HCT116 (cell line): Measurements from ENCODE around the gene GRB10. TPM values are rescaled to one million over a fixed set of nuclear protein-coding genes. Genes with fewer than 3 reads are reported as not detected.

Experiments used
- ATAC-seq: fragments of 200-7000 bp; cut with Tn5 transposase; 2 replicates; pipeline ENCODE4 v1.9.1; 2020; ENCODE audit warnings: mild to moderate bottlenecking, moderate library complexity
- BruUV-seq: library from RNA; stranded (reverse); fragments of 400-500 nt; replicated peaks from 2 replicates; lab custom pipeline; 2021; lab: Mats Ljungman, UMichigan
- CTCF ChIA-PET: fragments of 300-600 bp; sonication (Branson Sonifier 250); formaldehyde crosslinking; loops from one replicate; lab custom pipeline; 2021; ENCODE audit warnings: antibody characterized with exemption; lab: Charles Lee
- POLR2A ChIA-PET: fragments of 300-600, 350-600 bp; sonication (Branson Sonifier 250); formaldehyde crosslinking; loops from one replicate; lab custom pipeline; 2021; ENCODE audit warnings: antibody characterized with exemption; lab: Charles Lee
- RAD21 ChIA-PET, 2 experiments: fragments of 300-600 bp; sonication (Branson Sonifier 250); formaldehyde crosslinking; loops; one replicate each; lab custom pipeline; 2023; ENCODE audit warnings: low total read pairs in 2 of 2; ENCODE audit not compliant: uncharacterized antibody in 2 of 2, unreplicated experiment in 2 of 2, low non-redundant PET in 1 of 2; lab: Charles Lee
- DNase-seq: peaks from one replicate; pipeline ENCODE4 v3.0.0-alpha.2; 2010; ENCODE audit warnings: low read depth, low spot score
- H2AFZ ChIP-seq: fragments of 200-600 bp; shearing (Covaris generic), sonication (generic); 2 replicates; pipeline ENCODE4 v1.6.1; 2017; ENCODE audit warnings: low read depth, mixed run types, mixed read lengths, antibody characterized with exemption, low read length; ENCODE audit not compliant: poor library complexity, severe bottlenecking
- H3K27ac ChIP-seq: 2 replicates; pipeline ENCODE4 v1.5.1; 2012; ENCODE audit warnings: low read depth, low read length
- H3K27me3 ChIP-seq: fragments of 200-600 bp; sonication (generic); 2 replicates; pipeline ENCODE4 v1.6.1; 2016; ENCODE audit warnings: mixed run types, low read length, mixed read lengths; ENCODE audit not compliant: insufficient read depth
- H3K36me3 ChIP-seq, 2 experiments: fragments of 200-500 bp in 1 of 2; fragments of 200-600 bp in 1 of 2; sonication (Bioruptor generic) in 1 of 2; sonication (generic) in 1 of 2; 2 replicates each; pipeline versions ENCODE4 v1.5.1 to v1.6.1; 2014 to 2016; ENCODE audit warnings: low read length in 2 of 2, inconsistent platforms in 1 of 2, mixed read lengths in 1 of 2, mixed run types in 1 of 2; ENCODE audit not compliant: insufficient read depth in 2 of 2, control insufficient read depth in 1 of 2
- H3K4me1 ChIP-seq, 2 experiments: fragments of 200-600 bp in 1 of 2; sonication (generic) in 1 of 2; 2 replicates each; pipeline versions ENCODE4 v1.5.1 to v1.6.1; 2012 to 2017; ENCODE audit warnings: low read length in 2 of 2, inconsistent platforms in 1 of 2, mild to moderate bottlenecking in 1 of 2, mixed read lengths in 1 of 2, mixed run types in 1 of 2, moderate library complexity in 1 of 2; ENCODE audit not compliant: insufficient read depth in 2 of 2, control insufficient read depth in 1 of 2
- H3K4me2 ChIP-seq: fragments of 200-600 bp; sonication (generic); 2 replicates; pipeline ENCODE4 v1.6.1; 2017; ENCODE audit warnings: mixed run types, low read length, mixed read lengths
- H3K4me3 ChIP-seq, 2 experiments: fragments of 200-600 bp in 1 of 2; sonication (generic) in 1 of 2; replicated peaks in 1 of 2; 2 replicates each; pipeline ENCODE4 v1.5.1; 2011 to 2016; ENCODE audit warnings: low read length in 2 of 2, control low read depth in 1 of 2, low read depth in 1 of 2, mild to moderate bottlenecking in 1 of 2, mixed read lengths in 1 of 2, mixed run types in 1 of 2
- H3K79me2 ChIP-seq: fragments of 200-600 bp; sonication (generic); 2 replicates; pipeline ENCODE4 v1.6.1; 2017; ENCODE audit warnings: mild to moderate bottlenecking, mixed run types, low read length, moderate library complexity, mixed read lengths; ENCODE audit not compliant: insufficient read depth
- H3K9ac ChIP-seq: fragments of 200-600 bp; sonication (generic); 2 replicates; pipeline ENCODE4 v1.6.1; 2016; ENCODE audit warnings: low read length, mixed read lengths
- H3K9me2 ChIP-seq: fragments of 200-600 bp; sonication (generic), shearing (Covaris generic); 2 replicates; pipeline ENCODE4 v1.6.1; 2017; ENCODE audit warnings: mixed run types, mild to moderate bottlenecking, moderate library complexity; ENCODE audit not compliant: insufficient read depth
- H3K9me3 ChIP-seq, 2 experiments: fragments of 200-500 bp in 1 of 2; fragments of 200-600 bp in 1 of 2; sonication (Bioruptor generic) in 1 of 2; sonication (generic) in 1 of 2; 2 replicates each; pipeline ENCODE4 v1.6.1; 2014 to 2017; ENCODE audit warnings: low read length in 2 of 2, mixed read lengths in 2 of 2, inconsistent platforms in 1 of 2, low read depth in 1 of 2, mild to moderate bottlenecking in 1 of 2, mixed run types in 1 of 2, moderate library complexity in 1 of 2; ENCODE audit not compliant: control insufficient read depth in 1 of 2, insufficient read depth in 1 of 2
- H4K20me1 ChIP-seq: fragments of 200-600 bp; sonication (generic), shearing (Covaris generic); 2 replicates; pipeline ENCODE4 v1.6.1; 2017; ENCODE audit warnings: mixed run types, mild to moderate bottlenecking, moderate library complexity; ENCODE audit not compliant: insufficient read depth
- CEBPB ChIP-seq: IDR thresholded peaks from 2 replicates; pipeline ENCODE4 v1.6.1; 2012; ENCODE audit warnings: low read depth
- CTCF ChIP-seq, 3 experiments: fragments of 200-600 bp in 1 of 3; sonication (generic) in 1 of 3; IDR thresholded peaks in 2 of 3; conservative IDR thresholded peaks in 1 of 3; 2 replicates each; pipeline ENCODE4 v1.5.1; 2012 to 2017; ENCODE audit warnings: low read depth in 2 of 3, low read length in 2 of 3, antibody characterized with exemption in 1 of 3, borderline replicate concordance in 1 of 3, control low read depth in 1 of 3, mild to moderate bottlenecking in 1 of 3, mixed read lengths in 1 of 3, mixed run types in 1 of 3, moderate library complexity in 1 of 3; ENCODE audit not compliant: insufficient read depth in 1 of 3
- EGR1 ChIP-seq: IDR thresholded peaks from 2 replicates; pipeline ENCODE4 v1.6.1; 2012; ENCODE audit warnings: low read depth
- ELF1 ChIP-seq: IDR thresholded peaks from 2 replicates; pipeline ENCODE4 v1.6.1; 2012; ENCODE audit warnings: low read depth, borderline replicate concordance
- EZH2 ChIP-seq: fragments of 200-600 bp; sonication (generic); IDR thresholded peaks from 2 replicates; pipeline ENCODE4 v1.6.1; 2017; ENCODE audit warnings: antibody characterized with exemption, mixed run types
- EZH2phosphoT487 ChIP-seq: fragments of 200-600 bp; IDR thresholded peaks from 2 replicates; pipeline ENCODE4 v1.6.1; 2018; ENCODE audit warnings: antibody characterized with exemption, borderline replicate concordance
- FOSL1 ChIP-seq: IDR thresholded peaks from 2 replicates; pipeline ENCODE4 v1.6.1; 2012; ENCODE audit warnings: low read depth
- MAX ChIP-seq: IDR thresholded peaks from 2 replicates; pipeline ENCODE4 v1.6.1; 2012
- POLR2A ChIP-seq: IDR thresholded peaks from 2 replicates; pipeline ENCODE4 v1.7.0; 2011; ENCODE audit warnings: borderline replicate concordance; ENCODE audit not compliant: insufficient read depth, insufficient read length; ENCODE audit errors: extremely low read depth
- POLR2AphosphoS5 ChIP-seq: IDR thresholded peaks from 2 replicates; pipeline ENCODE4 v1.6.1; 2011; ENCODE audit warnings: mild to moderate bottlenecking, low read depth, low read length, moderate library complexity
- RAD21 ChIP-seq: IDR thresholded peaks from 2 replicates; pipeline ENCODE4 v1.6.1; 2012; ENCODE audit warnings: low read depth, mild to moderate bottlenecking
- REST ChIP-seq: IDR thresholded peaks from 2 replicates; pipeline ENCODE4 v1.6.1; 2012; ENCODE audit warnings: low read depth
- SP1 ChIP-seq: IDR thresholded peaks from 2 replicates; pipeline ENCODE4 v1.6.1; 2012; ENCODE audit warnings: low read depth
- YY1 ChIP-seq: IDR thresholded peaks from 2 replicates; pipeline ENCODE4 v1.6.1; 2011; ENCODE audit warnings: low read length, low read depth, moderate library complexity, mild to moderate bottlenecking; ENCODE audit not compliant: insufficient replicate concordance; ENCODE audit errors: extremely low read depth
- ZFX ChIP-seq: fragments of 450-650 bp; IDR thresholded peaks from 2 replicates; pipeline ENCODE4 v1.6.1; 2017
- intact Hi-C: fragments of 100-400 bp; cut with micrococcal nuclease; formaldehyde crosslinking; loops from 2 replicates; pipeline ENCODE4 v1.10.0; 2022
- total RNA-seq: library from RNA; stranded (reverse); gene quantifications from one replicate; pipeline ENCODE4 v1.2.1, GENCODE V29; 2021; ENCODE audit not compliant: unreplicated experiment

GRB10 gene
- total RNA-seq, 1 experiment from 2014 or later: 37.3 TPM

GRCh38 chr7:50619684-50620083 lies 163.0 kb downstream of the GRB10 start:
- no peak for TF ChIP-seq CEBPB
- no peak for TF ChIP-seq SP1
- TF ChIP-seq EZH2phosphoT487: no peak
- no peak for TF ChIP-seq FOSL1
- no peak for TF ChIP-seq POLR2AphosphoS5
- no peak for TF ChIP-seq EGR1
- no peak for TF ChIP-seq RAD21
- no peak for TF ChIP-seq CTCF (IDR thresholded peaks at IDR 0.05 in 2 of 3, conservative IDR thresholded peaks at IDR 0.05 in 1 of 3; ENCODE audit: borderline replicate concordance in 1 of 3, insufficient read depth in 1 of 3, low read depth in 2 of 3, low read length in 2 of 3)
- no peak for TF ChIP-seq ELF1
- no peak for TF ChIP-seq POLR2A
- TF ChIP-seq, all 23 proteins: peak for 0
- H3K4me3 ChIP-seq: no peak overlapping the region
- BruUV-seq: no TSS peak
- intact Hi-C loops: no loop called here
- H3K9ac ChIP-seq: no peak overlapping the region
- ChIA-PET RAD21 (no interaction called here), POLR2A (no interaction called here), CTCF (no interaction called here)
- H3K27ac ChIP-seq: no peak overlapping the region
- no peak overlapping the region for H2AFZ ChIP-seq
- no peak for DNase-seq
- no peak overlapping the region for H3K4me2 ChIP-seq
- no peaks in the 10 kb centered on the region for H4K20me1 ChIP-seq
- H3K27me3 ChIP-seq: no peaks in the 10 kb centered on the region
- no peaks in the 10 kb centered on the region for H3K9me2 ChIP-seq
- no peaks in the 10 kb centered on the region for H3K4me1 ChIP-seq
- no peaks in the 10 kb centered on the region for H3K79me2 ChIP-seq
- ATAC-seq: no peak
- H3K36me3 ChIP-seq: no peaks in the 10 kb centered on the region
- no peaks in the 10 kb centered on the region for H3K9me3 ChIP-seq

GRCh38 chr7:50618281-50618680 lies 164.4 kb downstream of the GRB10 start:
- H3K27me3 ChIP-seq: no peaks in the 10 kb centered on the region
- no peaks in the 10 kb centered on the region for H3K79me2 ChIP-seq
- CTCF ChIA-PET: no interaction called here
- H3K9ac ChIP-seq: no peak overlapping the region
- no peak overlapping the region for H3K4me2 ChIP-seq
- no peak overlapping the region for H3K27ac ChIP-seq
- POLR2A ChIA-PET: no interaction called here
- H3K4me1 ChIP-seq: no peaks in the 10 kb centered on the region
- no peak overlapping the region for H2AFZ ChIP-seq
- H4K20me1 ChIP-seq: no peaks in the 10 kb centered on the region
- intact Hi-C loops: no loop called here
- H3K36me3 ChIP-seq: no peaks in the 10 kb centered on the region
- no peak for DNase-seq
- H3K9me2 ChIP-seq: no peaks in the 10 kb centered on the region
- RAD21 ChIA-PET: no interaction called here
- TF ChIP-seq FOSL1 (no peak), ZFX (no peak), EZH2 (no peak), REST (no peak), EGR1 (no peak), RAD21 (no peak), EZH2phosphoT487 (no peak), YY1 (no peak), POLR2A (no peak), POLR2AphosphoS5 (no peak), MAX (no peak)
- TF ChIP-seq, all 23 proteins: peak for 0
- no peak for ATAC-seq
- Histone ChIP-seq H3K4me3 (no peak overlapping the region), H3K9me3 (no peaks in the 10 kb centered on the region)
- BruUV-seq: no TSS peak
